Measurements from ENCODE around the gene KNSTRN.
A peak's percentile ranks its signal among the peaks of the same experiment; 100 is the strongest.

The KNSTRN gene, protein sequence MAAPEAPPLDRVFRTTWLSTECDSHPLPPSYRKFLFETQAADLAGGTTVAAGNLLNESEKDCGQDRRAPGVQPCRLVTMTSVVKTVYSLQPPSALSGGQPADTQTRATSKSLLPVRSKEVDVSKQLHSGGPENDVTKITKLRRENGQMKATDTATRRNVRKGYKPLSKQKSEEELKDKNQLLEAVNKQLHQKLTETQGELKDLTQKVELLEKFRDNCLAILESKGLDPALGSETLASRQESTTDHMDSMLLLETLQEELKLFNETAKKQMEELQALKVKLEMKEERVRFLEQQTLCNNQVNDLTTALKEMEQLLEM

DNA sequence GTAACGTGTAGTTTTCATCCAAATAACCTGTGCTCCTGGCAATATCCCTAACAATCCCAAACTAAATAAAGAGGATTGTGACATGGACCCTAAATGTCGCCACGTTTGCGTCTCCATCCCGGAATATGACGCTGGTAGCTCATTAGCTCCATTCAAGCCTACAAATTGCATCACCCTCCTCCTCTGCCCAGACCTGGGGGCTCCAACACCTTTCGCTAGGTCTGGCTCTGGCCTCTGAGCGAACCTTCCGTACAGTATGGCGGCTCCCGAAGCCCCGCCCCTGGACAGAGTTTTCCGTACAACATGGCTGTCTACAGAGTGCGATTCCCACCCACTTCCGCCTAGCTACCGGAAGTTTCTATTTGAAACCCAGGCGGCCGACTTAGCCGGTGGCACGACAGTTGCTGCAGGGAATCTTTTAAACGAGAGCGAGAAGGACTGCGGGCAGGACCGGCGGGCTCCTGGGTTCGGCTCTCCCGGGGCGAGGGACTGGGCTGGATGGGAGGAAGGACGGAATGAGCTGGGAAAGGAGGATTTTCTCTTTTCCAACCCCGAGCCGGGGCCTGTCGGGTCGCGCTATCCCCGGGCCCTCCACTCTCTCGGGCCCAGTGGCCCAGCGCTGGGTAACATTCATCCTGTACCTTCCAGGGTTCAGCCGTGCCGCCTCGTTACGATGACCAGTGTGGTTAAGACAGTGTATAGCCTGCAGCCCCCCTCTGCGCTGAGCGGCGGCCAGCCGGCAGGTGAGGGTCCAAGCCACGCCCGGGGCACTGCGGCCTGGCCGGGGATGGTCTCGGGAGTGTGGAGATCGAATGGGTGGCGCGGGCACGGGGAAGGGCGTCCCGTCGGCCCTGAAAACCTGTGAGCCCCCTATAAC lies at the start of gene KNSTRN:
TSS of gene KNSTRN (plus strand) at position 142 of the 877 bp plus-strand sequence. CDS start at position 257, 115 bp downstream.
- peak; percentile 63 for DNase-seq

DNA sequence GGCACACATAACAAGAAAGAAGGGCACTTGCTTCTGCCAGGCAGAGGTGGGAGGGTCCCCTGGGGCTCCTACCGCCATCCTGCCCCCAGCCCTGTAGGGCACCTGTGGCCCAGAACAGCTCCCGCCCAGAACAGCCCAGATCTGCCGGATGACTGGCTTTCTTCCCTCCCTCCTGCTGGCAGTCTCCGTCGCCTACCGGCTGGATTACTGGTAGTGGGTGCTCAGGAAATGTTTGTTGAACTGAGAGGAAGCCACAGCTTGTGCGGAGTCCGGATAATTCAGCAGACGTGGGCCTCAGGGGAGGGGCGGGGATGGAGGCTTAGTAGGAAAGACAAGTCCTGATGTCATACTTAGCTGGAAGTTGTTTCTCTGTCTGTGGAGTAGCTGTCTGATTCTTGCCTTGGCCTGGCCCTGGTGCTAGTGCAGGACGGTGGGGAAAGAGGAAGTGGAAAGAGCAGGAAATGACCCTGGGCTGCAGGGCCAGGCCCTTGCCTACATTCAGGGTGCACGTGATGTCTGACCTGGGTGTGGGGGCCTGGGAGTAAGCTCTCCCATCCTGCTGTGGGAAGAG lies 48.5 kb upstream of the KNSTRN start:
- no peak for DNase-seq

DNA sequence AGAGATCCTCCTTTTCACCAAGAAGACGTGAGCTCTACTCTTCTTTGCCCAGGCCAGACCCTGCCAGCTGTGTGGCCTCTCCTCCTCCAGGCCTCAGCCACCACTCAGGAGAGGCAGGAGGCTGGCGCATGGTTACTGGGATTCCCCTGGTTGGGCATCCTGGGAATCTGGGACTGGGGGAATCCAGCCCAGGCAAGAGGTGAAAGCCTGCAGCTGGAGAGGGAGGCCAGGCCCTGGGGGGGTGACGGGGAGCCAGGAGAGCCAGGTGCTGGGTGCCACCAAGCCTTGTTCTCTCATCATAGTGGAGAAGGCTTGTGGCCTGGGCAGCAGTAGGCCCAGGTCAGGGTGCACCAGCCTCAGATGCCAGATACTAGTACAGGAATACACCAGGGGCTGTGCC lies 48.0 kb upstream of the KNSTRN start:
- DNase-seq, result no peak

DNA sequence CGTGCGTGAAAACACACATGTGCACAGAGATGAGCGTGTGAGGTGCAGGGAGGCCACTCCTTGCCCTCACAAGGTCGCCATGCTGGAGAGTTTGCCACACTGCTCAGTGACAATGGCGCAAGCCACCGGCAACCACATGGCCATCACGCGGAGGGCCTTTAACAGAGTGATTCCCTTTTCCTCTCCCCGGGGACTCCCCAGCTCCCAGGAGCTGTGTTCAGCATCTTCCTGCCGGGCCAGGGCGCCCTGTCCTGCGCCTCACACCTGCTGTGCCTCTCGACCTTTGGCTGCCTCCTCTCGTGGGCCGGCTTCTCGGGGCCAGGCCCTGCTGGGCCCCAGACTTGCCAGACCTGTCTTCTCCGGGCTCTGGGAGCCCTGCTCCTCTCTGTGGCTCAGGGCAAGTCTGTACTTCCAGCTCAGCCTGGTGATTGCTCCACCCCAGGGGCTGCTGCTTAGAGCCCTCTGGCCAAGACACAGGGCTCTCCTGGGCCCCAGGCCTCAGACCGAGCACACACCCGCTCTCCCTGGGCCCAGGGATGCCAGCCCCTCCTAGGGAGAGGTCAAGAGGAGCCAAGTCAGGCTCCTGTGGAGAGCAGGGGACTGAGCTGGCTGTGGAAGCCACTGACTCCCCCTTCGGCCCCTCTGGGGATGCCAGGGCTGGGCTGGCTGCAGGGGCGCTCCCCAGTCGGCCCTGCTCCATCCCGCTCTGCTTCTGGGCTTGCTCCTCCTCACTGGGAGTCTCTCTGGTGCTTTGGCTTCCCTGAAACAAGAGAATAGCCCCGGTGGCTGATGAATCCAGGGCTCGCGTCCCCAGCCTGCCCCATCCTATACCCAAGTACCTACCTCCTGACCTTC lies 47.4 kb upstream of the KNSTRN start:
- DNase-seq, result no peak

DNA sequence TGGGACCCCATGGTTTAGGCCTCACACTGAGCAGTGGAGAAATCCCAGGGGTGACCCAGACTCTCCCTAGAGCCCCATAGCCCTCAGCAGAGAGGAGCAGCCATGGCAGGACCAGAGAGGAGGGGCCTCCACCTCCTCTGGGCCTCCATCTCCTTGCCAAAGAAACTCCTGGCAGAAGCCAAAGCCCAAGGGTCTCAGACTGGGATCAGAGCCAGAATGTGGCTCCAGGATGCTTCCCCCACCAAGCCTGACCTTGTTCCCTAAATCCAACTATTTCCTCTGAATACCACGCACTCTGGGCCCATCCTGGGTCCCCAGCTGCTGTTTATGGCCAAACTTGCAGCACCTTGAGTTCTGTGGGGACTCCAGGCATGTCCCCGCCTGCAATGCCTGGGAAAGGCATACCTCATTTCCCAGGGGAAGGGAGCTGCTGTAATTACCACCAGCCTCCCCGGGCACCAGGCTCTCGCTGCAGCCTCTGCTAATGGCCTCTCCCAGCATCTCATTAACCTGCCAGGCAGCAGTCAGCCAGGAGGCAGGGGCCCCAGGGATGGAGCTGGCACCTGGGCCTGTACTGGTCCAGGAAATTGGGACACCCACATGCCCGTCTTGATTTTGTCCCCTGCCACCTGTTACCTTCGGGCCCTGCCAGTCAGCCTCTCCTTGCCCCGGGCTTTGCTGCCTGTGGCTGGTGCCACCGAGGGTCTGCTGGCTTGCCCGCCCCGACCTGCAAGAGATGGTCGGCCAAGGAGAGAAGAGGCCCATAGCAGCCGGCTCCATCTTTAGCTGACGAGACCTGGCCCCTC lies 46.4 kb upstream of the KNSTRN start:
- peak; percentile 52 for DNase-seq

DNA sequence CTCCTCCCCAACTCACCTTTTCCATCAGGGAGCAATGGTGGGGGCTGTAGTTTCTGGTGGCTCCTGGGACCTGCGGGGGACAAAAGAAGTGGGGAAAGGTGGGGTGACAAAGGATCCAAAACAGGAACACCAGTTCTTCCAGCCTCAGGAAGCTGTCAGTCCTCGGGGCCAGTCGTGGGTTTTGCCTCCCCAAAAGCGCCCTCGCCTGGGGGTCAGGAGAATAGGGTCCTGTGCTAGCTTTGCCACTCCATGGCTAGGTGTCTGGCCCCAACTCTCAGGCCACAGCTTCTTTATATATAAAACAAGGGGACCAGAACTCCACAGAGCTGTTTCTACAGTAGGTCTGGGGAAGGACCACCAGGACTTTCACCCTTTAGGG lies 45.8 kb upstream of the KNSTRN start:
- no peak for DNase-seq

DNA sequence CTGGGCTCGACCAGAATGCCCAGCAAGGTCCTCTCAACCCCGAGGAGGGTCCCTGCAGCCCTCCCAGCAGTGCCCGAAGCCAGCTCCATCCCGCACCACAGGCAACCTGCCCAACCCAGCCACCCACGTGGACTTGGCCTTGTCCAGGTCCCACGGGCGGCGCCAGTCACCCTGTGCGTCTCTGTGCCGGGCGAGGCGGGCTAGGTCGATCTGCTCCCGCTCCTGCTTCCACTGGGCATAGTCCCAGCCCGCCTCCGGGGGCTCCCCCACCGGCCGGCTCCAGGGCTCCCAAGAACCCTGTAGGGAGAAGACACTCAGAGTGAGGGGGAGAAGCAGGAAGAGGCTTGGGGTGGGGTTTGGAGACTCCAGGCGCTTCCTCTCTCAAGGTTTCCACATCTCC lies 44.9 kb upstream of the KNSTRN start:
- DNase-seq, result no peak

DNA sequence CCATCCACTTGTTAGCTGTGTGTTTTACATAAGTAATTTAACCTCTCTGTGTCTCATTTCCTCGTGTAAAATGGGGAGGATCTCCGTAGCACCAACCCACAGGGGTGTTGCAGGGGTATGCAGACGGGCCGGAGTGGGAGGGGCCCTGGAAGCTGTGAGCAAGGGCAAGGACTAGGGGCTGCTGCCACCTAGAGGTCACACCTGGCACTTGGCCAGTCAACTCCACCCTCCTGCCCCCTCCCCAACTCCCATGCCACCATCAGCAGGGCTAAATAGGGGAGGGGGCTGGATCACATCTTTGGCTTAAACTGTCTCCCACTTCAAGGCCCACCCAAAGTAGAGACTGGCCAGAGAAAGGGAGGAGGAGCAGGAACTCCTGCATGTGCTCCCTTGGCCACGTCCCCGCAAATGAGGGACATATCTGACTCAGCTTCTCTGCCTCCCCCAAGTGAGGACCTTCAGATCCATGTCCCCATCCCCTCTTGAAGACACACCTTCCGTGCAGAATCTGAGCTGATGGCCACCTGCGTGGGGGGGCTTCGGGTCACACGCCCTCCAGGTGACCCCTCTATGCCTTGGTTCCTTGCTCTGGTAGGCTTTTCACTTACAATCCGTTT lies 44.4 kb upstream of the KNSTRN start:
- DNase-seq, result peak; percentile 10

DNA sequence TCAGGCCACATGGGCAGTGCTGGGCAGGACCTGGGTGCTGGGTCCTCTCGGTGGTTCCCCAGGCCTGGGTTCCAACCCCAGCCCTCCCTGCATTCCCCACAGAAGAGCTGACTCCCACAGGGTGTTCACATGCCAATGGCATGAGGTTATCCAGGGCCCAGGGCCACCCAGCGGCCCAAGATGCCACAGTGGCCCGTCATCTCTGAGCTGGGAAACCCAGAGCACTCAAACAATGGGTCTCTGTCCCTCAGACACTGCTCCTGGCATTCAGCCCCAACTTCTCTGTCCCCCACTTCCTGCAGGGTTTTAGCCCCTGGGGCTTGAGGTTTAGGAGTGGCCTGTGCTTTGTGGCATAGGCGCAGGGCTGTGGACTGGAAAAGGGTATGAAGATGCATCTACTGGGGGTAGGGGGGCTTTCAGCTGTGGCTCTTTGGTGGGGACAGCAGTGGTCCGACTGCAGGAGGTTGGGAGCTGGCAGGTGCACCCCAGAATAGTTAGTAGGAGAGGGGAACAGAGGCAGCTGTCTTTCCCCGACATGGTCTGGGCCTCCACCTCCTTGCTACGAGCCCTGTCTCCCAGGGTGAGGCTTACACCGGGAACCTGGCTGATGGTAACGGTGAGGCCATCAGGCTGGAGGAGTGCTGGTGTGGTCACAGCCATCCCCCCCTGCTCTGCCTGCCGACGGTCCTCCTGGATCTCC lies 43.5 kb upstream of the KNSTRN start:
- no peak for DNase-seq

DNA sequence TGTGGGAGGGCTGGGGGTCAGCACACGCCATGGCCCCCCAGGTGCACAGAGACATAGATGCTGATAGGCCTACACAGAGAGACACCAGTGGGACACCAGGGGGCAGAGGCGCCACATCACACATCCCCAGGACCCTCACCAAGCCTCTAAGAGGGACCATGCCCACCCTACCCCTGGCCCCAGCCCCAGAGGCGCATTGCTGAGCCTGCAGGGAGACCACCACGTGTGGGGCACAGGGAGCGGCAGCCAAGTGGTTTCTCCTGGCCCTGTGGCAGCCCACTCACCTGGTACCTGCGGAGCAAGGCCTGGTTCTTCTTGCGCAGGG lies 42.9 kb upstream of the KNSTRN start:
- no peak for DNase-seq

DNA sequence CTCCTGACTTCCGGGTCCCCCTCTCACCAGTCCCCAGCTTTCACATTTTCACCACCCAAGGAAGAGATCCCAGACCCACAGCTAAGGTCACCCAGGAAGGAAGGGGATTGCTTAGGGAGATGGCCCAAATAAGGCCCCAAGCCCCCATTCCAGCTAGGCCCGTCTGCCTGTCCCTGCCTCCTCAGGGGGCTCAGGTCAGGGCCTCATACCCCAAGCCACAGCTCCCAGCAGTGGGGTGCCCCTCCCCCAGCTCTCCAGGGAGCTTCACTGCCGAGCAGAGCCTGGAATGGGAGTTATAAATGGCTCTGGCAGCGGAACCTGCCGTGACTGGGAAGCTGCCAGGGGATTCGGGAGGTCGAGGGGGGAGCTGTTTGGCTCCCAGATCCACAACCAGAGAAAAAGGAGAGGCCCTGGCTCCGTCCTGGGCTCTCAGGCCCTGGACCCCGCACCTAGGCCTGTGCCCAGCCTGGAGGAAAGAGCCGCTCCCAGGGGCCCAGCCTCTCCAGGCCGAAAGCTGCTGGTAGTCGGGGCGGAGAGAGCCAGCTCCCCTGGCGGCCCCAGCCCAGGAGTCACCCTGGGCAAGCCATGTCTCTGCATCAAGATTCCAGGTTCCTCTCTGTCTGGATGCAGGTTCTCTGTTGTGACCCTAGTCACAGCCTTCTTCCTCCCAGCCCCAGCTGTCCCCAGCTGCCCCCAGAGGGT lies 42.3 kb upstream of the KNSTRN start:
- DNase-seq, result no peak

DNA sequence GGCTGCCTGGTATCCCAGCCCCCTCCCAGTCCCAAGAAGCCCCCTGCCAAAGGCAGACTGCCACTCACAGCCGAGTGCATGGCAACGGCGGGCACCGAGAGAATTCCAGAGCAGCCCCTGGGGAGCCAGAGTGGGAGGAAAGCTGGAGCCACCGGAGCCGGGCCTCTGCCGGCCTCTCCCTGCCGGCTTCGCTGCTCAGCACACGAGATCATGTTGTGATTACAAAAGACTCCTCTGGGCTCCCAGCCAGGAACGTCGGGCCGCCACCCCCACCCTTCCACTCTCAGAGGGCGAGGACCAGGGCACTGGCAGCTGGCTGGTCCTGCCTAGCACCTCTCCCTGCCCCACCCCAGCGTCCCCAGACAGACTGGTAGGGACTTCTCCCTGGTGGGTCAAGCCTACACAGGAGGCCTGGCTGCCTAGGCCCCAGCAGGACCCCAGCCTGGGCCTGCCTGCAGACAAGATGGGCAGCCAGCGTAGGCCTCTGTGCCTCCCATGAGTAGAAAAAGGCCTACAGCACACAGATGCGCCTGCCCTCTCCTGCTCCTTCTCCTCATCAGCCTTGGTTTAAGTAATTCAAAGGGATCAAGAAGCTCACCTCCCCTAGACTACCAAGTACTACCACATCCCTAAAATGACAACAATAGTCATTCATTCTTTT lies 41.7 kb upstream of the KNSTRN start, which contains the start of gene CCDC9B:
TSS of gene CCDC9B (minus strand) at position 200 of the 661 bp plus-strand sequence. CDS start at position 80, 120 bp downstream.
- DNase-seq, result peak; percentile 53

DNA sequence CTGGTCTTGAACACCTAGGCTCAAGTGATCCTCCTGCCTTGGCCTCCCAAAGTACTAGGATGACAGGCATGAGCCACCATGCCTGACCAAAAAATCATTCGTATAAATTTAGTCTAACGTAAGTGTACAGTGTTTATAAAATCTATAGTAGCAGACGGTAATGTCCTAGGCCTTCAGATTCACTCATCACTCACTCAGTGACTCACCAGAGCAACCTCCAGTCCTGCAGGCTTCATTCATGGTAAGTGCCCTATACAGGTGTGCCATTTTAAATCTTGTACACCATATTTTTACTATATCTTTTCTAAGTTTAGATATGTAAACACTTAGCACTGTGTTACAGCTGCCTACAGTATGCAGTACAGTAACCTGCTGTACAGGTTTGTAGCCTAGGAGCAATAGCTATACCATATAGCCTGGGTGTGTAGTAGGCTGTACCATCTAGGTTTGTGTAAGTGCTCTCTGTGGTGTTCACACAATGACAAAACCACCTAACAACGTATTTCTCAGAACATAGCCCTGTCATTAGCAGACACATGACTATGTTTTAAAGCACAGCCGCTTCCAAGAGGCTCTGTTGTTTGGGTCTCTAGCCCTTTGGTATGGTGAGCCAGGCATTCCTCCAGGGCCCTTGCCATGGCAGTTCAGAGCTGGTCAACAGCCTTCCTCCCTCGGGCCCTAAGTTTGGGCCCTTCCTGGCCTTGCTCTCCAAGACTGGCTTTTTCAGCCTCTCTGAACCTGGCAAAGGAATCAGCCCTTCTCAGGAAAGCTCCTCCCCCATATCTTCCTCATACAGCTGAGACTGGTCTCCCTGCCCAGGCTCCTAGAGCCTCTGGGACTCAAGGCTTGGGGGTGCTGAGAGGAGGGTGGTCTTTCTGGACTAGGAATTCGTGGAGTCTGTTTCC lies 39.9 kb upstream of the KNSTRN start:
- DNase-seq, result no peak

DNA sequence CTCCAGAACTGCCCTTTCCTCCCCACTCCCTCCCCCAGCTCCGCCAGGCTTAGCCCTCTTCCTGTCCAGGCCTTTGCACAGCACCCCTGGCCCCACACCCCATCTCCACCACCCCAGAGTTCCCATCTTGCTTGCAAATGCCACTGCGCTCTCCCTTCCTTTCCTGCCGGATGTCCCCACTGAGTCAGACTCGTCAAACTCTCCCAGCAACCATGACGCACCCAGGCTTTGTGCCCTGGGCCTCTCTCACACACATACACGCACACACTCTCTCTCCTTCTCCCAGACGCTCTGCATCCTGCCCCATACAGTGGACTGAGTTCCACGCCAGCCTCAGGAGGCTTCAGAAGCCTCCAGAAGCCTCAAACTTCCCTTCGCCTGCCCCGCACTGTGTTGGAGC lies 39.0 kb upstream of the KNSTRN start:
- DNase-seq, result no peak

DNA sequence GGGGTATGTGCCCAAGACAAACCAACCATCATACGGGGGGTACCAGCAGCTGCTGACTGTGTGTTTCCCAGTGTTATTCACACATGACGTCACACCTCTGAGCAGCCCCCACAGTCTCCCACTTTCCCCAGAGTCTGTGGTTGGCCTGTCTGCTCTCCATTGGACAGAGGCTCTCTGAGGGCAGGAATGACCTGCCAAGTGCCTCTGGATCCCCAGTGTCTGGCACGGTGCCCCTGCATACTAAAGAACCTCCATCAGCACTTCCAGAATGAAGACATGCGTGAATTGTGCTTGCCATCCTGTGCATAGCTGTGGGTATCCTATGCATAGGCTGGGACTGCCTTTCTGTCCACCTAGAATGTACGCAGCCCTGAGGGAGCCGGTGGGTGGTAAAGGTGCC lies 38.3 kb upstream of the KNSTRN start:
- DNase-seq, result no peak

DNA sequence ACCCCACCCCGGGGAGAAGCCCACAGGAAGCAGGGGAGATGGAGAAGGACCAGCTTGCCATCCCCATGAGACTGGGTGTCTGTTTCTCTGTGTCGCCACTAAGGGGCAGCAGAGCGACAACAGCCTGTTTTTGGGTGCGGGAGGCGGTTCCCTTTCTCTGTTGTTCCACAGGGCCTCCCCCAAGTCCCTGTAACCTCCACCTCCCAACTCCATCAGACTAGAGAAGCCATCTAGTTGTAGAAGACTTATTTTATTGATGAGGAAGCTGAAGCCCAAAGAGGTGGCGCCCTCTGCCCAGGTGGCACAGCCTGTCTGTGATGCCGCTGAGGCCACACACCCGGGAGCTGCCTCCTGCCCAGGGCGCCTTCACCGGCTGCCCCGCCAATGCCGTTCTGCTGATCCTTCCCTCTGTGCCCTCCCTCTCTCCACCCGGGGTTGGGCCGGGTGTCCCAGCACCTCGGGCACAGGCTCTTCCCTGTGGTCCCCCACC lies 37.8 kb upstream of the KNSTRN start:
- peak; percentile 13 for DNase-seq

DNA sequence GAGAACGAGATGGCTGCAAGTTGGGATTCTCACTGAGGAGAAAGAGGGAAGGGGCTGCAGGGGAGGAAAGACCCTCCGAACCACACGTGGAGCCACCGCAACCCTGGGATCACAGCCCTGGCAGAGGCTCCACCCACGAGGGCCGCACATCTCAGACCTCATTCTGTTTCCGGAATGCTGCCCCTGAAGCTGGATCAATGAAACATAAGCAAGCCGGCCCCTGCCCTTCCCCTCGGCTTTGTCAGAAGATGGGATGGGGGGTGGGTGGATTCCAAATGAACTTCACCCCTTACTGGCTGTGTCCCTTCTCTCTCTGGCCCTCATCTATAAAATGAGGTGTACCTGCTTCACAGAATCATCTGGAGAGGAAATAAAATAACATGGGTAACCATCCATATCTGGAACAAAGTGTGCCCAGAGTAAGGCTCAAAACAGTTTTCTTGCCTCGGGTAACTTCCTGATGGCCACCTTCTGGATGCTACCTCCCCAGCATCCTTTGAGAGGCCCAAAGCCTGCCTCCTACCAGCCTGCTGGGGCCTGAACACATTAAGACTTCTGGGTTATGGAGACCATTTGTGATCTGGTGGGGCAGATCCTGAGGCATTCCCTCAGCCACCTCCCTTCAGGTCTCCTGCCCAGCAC lies 37.2 kb upstream of the KNSTRN start:
- no peak for DNase-seq
